Tibial artery (tissue), 4 donors: ENCODE measurements around the gene FRMD5.

Experiments
- DNase-seq, 2 donors: peaks; one replicate each; pipeline ENCODE4 v3.0.0-alpha.2; 2019
- H3K27ac ChIP-seq, 2 donors: fragments of 200-600 bp; sonication (generic) in 1 of 2; 1 replicate in 1 of 2; 2 replicates in 1 of 2; pipeline ENCODE4 v1.5.1; 2018 to 2019; ENCODE audit warnings: mild to moderate bottlenecking in 1 of 2
- H3K27me3 ChIP-seq, 2 donors: fragments of 200-600 bp; sonication (generic) in 1 of 2; one replicate each; pipeline versions ENCODE4 v1.5.1 to v1.6.0; 2016 to 2019
- H3K36me3 ChIP-seq, 3 donors: fragments of 200-600 bp; sonication (generic) in 2 of 3; one replicate each; pipeline ENCODE4 v1.5.1; 2016 to 2019; ENCODE audit warnings: mild to moderate bottlenecking in 2 of 3
- H3K4me1 ChIP-seq, 4 donors: fragments of 200-600 bp; sonication (generic) in 2 of 4; 1 replicate in 3 of 4; 2 replicates in 1 of 4; pipeline ENCODE4 v1.5.1; 2016 to 2019
- H3K4me3 ChIP-seq, 2 donors: fragments of 200-600 bp; sonication (generic) in 1 of 2; 1 replicate in 1 of 2; 2 replicates in 1 of 2; pipeline ENCODE4 v1.5.1; 2018 to 2019; ENCODE audit warnings: mild to moderate bottlenecking in 2 of 2
- H3K9me3 ChIP-seq, 3 donors: fragments of 200-600 bp; sonication (generic) in 1 of 3; one replicate each; pipeline ENCODE4 v1.5.1; 2016 to 2019
- intact Hi-C: fragments of 100-400 bp; cut with DNase I; formaldehyde crosslinking; loops from one replicate; pipeline ENCODE4 v1.15.0; 2023; ENCODE audit warnings: low total_unique reads
- TF ChIP-seq, protein P1 (sequence below), 2 experiments: fragments of 200-600 bp in 1 of 2; fragments of 450-650 bp in 1 of 2; IDR thresholded peaks; one replicate each; pipeline ENCODE4 v1.5.1; 2017 to 2019; ENCODE audit warnings: antibody characterized with exemption in 2 of 2, mild to moderate bottlenecking in 1 of 2, moderate library complexity in 1 of 2

The FRMD5 gene

DNA sequence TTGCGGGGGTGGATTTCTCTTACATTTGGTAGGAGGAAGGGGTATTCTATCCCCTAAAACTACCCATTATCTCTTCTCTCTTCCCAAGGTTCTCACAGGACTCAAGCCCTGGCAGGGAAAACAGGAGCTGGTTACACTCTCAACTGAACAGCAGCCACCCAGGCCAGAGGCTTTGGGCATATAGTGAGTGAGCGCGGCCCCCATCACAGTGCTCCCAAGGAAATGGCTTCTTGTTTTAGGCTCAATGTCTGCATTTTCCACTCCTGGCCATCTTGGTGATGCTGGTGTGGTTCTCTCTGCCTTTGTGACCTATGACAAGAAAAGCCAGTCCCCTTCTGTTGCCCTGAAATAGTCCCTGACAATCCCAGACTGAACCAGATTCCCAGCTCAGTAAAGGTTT, 318.2 kb downstream of the FRMD5 start:
- DNase-seq: no peak
- TF ChIP-seq, protein P1, sequence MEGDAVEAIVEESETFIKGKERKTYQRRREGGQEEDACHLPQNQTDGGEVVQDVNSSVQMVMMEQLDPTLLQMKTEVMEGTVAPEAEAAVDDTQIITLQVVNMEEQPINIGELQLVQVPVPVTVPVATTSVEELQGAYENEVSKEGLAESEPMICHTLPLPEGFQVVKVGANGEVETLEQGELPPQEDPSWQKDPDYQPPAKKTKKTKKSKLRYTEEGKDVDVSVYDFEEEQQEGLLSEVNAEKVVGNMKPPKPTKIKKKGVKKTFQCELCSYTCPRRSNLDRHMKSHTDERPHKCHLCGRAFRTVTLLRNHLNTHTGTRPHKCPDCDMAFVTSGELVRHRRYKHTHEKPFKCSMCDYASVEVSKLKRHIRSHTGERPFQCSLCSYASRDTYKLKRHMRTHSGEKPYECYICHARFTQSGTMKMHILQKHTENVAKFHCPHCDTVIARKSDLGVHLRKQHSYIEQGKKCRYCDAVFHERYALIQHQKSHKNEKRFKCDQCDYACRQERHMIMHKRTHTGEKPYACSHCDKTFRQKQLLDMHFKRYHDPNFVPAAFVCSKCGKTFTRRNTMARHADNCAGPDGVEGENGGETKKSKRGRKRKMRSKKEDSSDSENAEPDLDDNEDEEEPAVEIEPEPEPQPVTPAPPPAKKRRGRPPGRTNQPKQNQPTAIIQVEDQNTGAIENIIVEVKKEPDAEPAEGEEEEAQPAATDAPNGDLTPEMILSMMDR (IDR thresholded peaks at IDR 0.05): no peak
- H3K27me3 ChIP-seq: no peaks in the 10 kb centered on the region
- no peaks in the 10 kb centered on the region for H3K4me1 ChIP-seq
- no peak overlapping the region for H3K4me3 ChIP-seq
- H3K9me3 ChIP-seq: no peaks in the 10 kb centered on the region
- peaks cover 0 to 8% (median 4%) of the 10 kb centered on the region in 3 donors for H3K36me3 ChIP-seq
- intact Hi-C loops: no loop called here
- no peak overlapping the region for H3K27ac ChIP-seq

DNA sequence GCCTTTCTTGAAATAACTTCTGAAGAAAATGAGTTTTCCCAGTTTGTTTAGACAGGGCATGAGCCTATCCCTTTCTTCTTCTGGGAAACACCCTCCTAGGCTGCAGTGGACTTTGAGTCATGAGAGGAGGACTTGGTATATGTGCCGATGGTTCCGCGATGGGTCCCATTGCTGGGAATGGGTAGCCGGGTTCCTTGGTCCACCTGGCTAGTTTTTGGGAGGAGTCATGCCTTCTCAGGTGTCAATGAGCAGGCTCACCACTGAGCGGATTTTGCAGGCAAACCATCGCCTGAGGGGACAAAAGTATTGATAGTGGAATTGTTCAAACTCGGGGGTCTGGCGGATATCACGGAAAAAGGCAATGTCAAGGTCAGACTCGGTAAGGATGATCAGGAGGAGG, 321.4 kb downstream of the FRMD5 start:
- H3K27me3 ChIP-seq: no peaks in the 10 kb centered on the region
- DNase-seq: no peak
- H3K4me1 ChIP-seq: no peaks in the 10 kb centered on the region
- TF ChIP-seq, protein P1 (IDR thresholded peaks at IDR 0.05): no peak
- no peak overlapping the region for H3K27ac ChIP-seq
- no peaks in the 10 kb centered on the region for H3K9me3 ChIP-seq
- intact Hi-C loops: no loop called here
- H3K36me3 ChIP-seq: peaks cover 4 to 8% (median 5%) of the 10 kb centered on the region in 3 donors
- no peak overlapping the region for H3K4me3 ChIP-seq

DNA sequence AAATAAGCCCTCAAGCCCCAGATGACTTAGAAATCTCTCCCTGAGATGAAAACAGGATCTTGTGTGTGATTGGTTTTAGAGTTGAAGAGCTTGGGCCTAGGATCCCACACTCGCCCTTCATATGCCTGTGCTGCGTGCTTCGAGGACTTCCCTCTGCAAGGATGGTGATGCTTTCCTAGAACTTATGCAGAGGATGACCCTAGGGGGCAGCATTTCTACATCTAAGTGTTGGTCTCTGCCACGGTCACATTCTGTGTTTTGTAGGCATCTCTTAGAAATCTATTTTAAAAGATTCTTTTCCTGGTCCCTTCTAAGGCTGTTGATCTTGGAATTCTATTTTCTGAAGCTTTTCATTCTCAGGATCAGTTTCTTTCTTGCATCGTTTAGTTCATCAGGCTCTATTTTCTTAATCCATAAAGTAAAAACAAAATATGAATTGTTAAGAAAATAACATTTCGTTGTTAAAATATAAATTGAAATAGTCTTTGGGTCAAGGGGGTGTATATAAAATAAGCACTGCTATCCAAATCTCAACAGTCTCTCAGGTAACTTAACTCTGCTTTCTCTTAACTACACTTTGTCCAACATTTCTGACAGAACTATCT, 322.6 kb downstream of the FRMD5 start:
- no peak overlapping the region for H3K4me3 ChIP-seq
- H3K4me1 ChIP-seq: no peaks in the 10 kb centered on the region
- H3K36me3 ChIP-seq: peaks cover 4 to 10% (median 5%) of the 10 kb centered on the region in 3 donors
- DNase-seq: no peak
- H3K27ac ChIP-seq: no peak overlapping the region
- intact Hi-C loops: no loop called here
- TF ChIP-seq, protein P1 (IDR thresholded peaks at IDR 0.05): peak; percentile 40 to 47
- H3K9me3 ChIP-seq: no peaks in the 10 kb centered on the region
- no peaks in the 10 kb centered on the region for H3K27me3 ChIP-seq

DNA sequence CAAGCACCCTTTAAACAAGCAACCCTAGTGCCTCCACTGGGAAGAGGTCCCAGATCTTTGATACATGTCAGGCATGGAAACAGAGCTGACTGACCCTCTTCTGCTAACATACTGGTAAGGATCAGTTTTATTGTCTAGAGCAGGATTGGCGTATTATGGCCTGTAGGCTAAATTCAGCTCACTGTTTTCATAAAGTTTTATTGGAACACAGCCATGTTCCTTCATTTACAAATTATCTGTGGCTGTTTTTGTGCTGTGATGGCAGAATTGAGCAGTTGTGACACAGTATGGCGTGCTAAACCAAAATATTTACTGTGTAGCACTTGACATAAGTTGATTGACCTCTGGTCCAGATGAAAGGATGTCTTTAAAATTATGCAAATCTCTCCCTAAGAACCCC, 323.2 kb downstream of the FRMD5 start:
- peaks cover 8 to 13% (median 9%) of the 10 kb centered on the region in 3 donors for H3K36me3 ChIP-seq
- H3K27ac ChIP-seq: no peak overlapping the region
- H3K27me3 ChIP-seq: no peaks in the 10 kb centered on the region
- H3K4me3 ChIP-seq: no peak overlapping the region
- DNase-seq: no peak
- TF ChIP-seq, protein P1 (IDR thresholded peaks at IDR 0.05): no peak
- intact Hi-C loops: no loop called here
- H3K9me3 ChIP-seq: no peaks in the 10 kb centered on the region
- H3K4me1 ChIP-seq: no peaks in the 10 kb centered on the region

DNA sequence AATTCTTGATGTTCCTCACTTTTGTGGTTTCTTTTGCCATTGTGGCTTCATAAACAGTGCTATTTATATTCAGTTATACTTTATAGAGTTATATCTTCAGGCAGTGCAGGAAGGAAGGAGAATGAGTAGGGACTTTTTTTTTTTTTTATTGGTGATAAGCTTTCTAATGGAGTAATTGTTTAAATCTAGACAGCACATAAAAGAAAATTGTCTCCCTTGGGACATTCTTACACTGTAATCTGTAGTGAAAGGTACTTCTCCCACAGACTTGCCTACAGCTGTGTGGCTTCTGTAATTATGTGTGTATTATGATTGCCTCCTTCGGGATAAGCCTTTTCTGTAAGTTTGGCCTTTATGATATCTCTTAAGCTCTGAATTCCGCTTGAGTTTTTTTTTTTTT, 326.7 kb downstream of the FRMD5 start:
- Histone ChIP-seq H3K9me3 (no peaks in the 10 kb centered on the region), H3K27ac (no peak overlapping the region), H3K27me3 (no peaks in the 10 kb centered on the region), H3K36me3 (peaks cover 11 to 18% (median 13%) of the 10 kb centered on the region in 3 donors), H3K4me1 (no peaks in the 10 kb centered on the region), H3K4me3 (no peak overlapping the region)
- DNase-seq: no peak
- TF ChIP-seq, protein P1 (IDR thresholded peaks at IDR 0.05): no peak
- intact Hi-C loops: loop anchor here (10.0 kb wide), 1 partner anchor 346 kb away; no protein-coding TSS in a partner anchor
